Parathyroid adenoma (tissue), 2 donors: ENCODE measurements around the gene MRFAP1.
"Not testable (repeated sequence)": the region's sequence is repeated elsewhere in the genome, so short reads cannot be mapped to it uniquely, and the experiment has no call there.

ENCODE experiments used
- H2AFZ ChIP-seq: fragments of 300-600 bp; sonication (generic); one replicate; pipeline ENCODE4 v1.7.0; 2017; ENCODE audit warnings: antibody characterized with exemption, mild to moderate bottlenecking
- H3K27ac ChIP-seq: fragments of 300-600 bp; sonication (generic); one replicate; pipeline ENCODE4 v1.7.0; 2017
- H3K27me3 ChIP-seq: fragments of 300-600 bp; sonication (generic); one replicate; pipeline ENCODE4 v1.7.0; 2017; ENCODE audit warnings: low read length; ENCODE audit not compliant: control insufficient read depth, insufficient read depth
- H3K36me3 ChIP-seq: fragments of 300-600 bp; sonication (generic); one replicate; pipeline ENCODE4 v1.7.0; 2017; ENCODE audit warnings: low read length; ENCODE audit not compliant: control insufficient read depth, insufficient read depth
- H3K4me1 ChIP-seq: fragments of 300-600 bp; sonication (generic); one replicate; pipeline ENCODE4 v1.7.0; 2017; ENCODE audit warnings: control low read depth
- H3K4me2 ChIP-seq: fragments of 300-600 bp; sonication (generic); one replicate; pipeline ENCODE4 v1.7.0; 2017; ENCODE audit warnings: low read length
- H3K4me3 ChIP-seq: fragments of 300-600 bp; sonication (generic); one replicate; pipeline ENCODE4 v1.7.0; 2017; ENCODE audit warnings: low read depth, low read length
- H3K79me2 ChIP-seq: fragments of 300-600 bp; sonication (generic); one replicate; pipeline ENCODE4 v1.7.0; 2017; ENCODE audit warnings: control low read depth
- H3K9ac ChIP-seq: fragments of 300-600 bp; sonication (generic); one replicate; pipeline ENCODE4 v1.7.0; 2017; ENCODE audit warnings: mild to moderate bottlenecking
- H3K9me3 ChIP-seq: fragments of 300-600 bp; sonication (generic); one replicate; pipeline ENCODE4 v1.7.0; 2017; ENCODE audit warnings: low read length; ENCODE audit not compliant: control insufficient read depth
- CTCF ChIP-seq: fragments of 300-600 bp; sonication (generic); IDR thresholded peaks from one replicate; pipeline ENCODE4 v1.7.0; 2017; ENCODE audit warnings: antibody characterized with exemption, mild to moderate bottlenecking
- donor health status: primary hyperparathyroidism.

Gene MRFAP1

GRCh38 chr4:6668391-6668790 lies 27.9 kb downstream of the MRFAP1 start:
- Histone ChIP-seq H2AFZ (no peak overlapping the region), H3K27me3 (no peaks in the 10 kb centered on the region), H3K27ac (no peak overlapping the region), H3K36me3 (no peaks in the 10 kb centered on the region), H3K4me3 (no peak overlapping the region), H3K4me1 (no peaks in the 10 kb centered on the region), H3K79me2 (no peaks in the 10 kb centered on the region), H3K9me3 (no peaks in the 10 kb centered on the region), H3K9ac (no peak overlapping the region), H3K4me2 (no peak overlapping the region)
- TF ChIP-seq CTCF = no peak

GRCh38 chr4:6671648-6672047 lies 31.2 kb downstream of the MRFAP1 start:
- Histone ChIP-seq H3K9me3 (no peaks in the 10 kb centered on the region), H3K9ac (no peak overlapping the region), H3K36me3 (no peaks in the 10 kb centered on the region), H3K27ac (no peak overlapping the region), H3K4me1 (no peaks in the 10 kb centered on the region), H3K27me3 (no peaks in the 10 kb centered on the region), H3K4me2 (no peak overlapping the region), H3K79me2 (no peaks in the 10 kb centered on the region), H2AFZ (no peak overlapping the region), H3K4me3 (no peak overlapping the region)
- no peak for TF ChIP-seq CTCF

GRCh38 chr4:6672131-6672530 lies 31.6 kb downstream of the MRFAP1 start:
- TF ChIP-seq CTCF = no peak
- H3K27ac ChIP-seq = no peak overlapping the region
- no peaks in the 10 kb centered on the region for H3K36me3 ChIP-seq
- H3K4me2 ChIP-seq = no peak overlapping the region
- H3K9me3 ChIP-seq = no peaks in the 10 kb centered on the region
- H3K9ac ChIP-seq = no peak overlapping the region
- no peaks in the 10 kb centered on the region for H3K79me2 ChIP-seq
- H3K27me3 ChIP-seq = no peaks in the 10 kb centered on the region
- no peak overlapping the region for H2AFZ ChIP-seq
- no peaks in the 10 kb centered on the region for H3K4me1 ChIP-seq
- H3K4me3 ChIP-seq = no peak overlapping the region

GRCh38 chr4:6672541-6673190 lies 32.2 kb downstream of the MRFAP1 start:
- H3K79me2 ChIP-seq, H3K27ac ChIP-seq, H3K4me2 ChIP-seq, H3K9ac ChIP-seq, H3K4me1 ChIP-seq, H3K36me3 ChIP-seq, H3K9me3 ChIP-seq, H3K27me3 ChIP-seq, H2AFZ ChIP-seq, H3K4me3 ChIP-seq: not testable (repeated sequence)

- H3K4me3 ChIP-seq = peak overlapping the region; percentile 81
Measured at GRCh38 chr4:6673191-6673659, 32.7 kb downstream of the MRFAP1 start.

More at GRCh38 chr4:6673191-6673659, 32.7 kb downstream of the MRFAP1 start:
- Histone ChIP-seq H3K4me2 (peak overlapping the region; percentile 89), H2AFZ (peak overlapping the region; percentile 89), H3K27ac (peak overlapping the region; percentile 79)
- H3K9ac ChIP-seq, H3K36me3 ChIP-seq, H3K79me2 ChIP-seq, H3K4me1 ChIP-seq, H3K27me3 ChIP-seq, H3K9me3 ChIP-seq: not testable (repeated sequence)
